Measurements from ENCODE around the gene POPDC3.

DNA sequence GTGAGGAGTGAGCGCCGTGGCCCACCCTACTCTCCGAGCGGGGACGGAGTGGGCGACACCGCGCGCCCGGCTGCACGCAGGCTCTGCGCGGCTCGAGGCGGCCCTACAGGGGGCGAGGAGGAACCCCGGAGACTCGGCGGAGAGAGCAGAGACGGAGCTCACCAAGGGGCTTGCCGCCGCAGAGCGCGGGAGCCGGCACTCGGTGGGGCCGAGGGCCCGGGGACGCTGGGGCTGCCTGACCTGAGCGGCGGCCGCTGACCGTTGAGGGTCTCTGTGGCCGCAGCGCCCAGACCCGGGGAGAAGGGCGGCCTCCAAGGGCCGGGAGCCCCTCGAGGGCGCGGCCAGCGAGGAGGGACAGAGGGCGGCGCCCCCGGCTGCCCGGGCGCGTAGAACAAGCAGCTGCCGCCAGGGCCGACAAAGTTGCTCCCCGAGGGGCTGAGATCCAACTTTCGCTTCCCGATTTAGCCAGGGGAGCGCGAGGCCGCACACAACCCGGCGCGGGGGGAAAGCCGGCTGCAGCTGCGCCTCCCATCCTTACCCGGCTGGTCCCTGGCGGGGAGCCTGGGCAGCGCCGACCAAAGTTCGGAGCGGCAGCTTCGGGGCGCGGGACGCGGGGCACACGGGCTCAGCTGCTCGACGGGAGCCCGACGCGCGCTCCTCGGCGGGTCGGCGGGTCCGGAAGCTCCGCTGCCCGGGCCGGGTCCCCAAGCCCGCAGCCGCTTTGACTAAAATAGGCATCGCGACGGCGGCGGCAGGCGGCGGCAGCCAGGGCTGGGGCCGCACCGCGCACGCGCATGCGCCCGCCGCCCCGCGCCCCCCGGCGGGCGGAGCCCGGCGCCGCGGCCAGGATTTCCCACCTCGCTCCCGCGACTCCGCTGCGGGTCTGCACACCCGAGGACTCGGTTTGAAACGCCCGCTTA is 43.1 kb downstream of the POPDC3 start:
- TF ChIP-seq EZH2 (IDR thresholded peaks at IDR 0.05; ENCODE audit: low read depth), result no peak; the same call in 1 of the 2 replicates
- TF ChIP-seq CTCF (conservative IDR thresholded peaks at IDR 0.05), result no peak; the same call in 1 of the 2 replicates

Data from PC-9 (cell line).